GM23338 (cell line): ENCODE measurements around the gene RICTOR.

Experiments
- CREB1 ChIP-seq: fragments of 250-450 bp; sonication (Bioruptor Pico); IDR thresholded peaks from 2 replicates; pipeline ENCODE4 v1.5.0; 2020; ENCODE audit warnings: low read depth, mild to moderate bottlenecking, moderate library complexity
- CTCF ChIP-seq, 2 experiments: fragments of 200-600 bp in 1 of 2; sonication (generic) in 1 of 2; conservative IDR thresholded peaks; 2 replicates each; pipeline versions ENCODE4 v1.5.1 to v1.6.1; 2016 to 2017; ENCODE audit warnings: antibody characterized with exemption in 2 of 2, low read depth in 2 of 2, mild to moderate bottlenecking in 2 of 2, moderate library complexity in 1 of 2
- ETS1 ChIP-seq: IDR thresholded peaks from 2 replicates; pipeline ENCODE4 v1.6.1; 2016; ENCODE audit warnings: antibody characterized with exemption
- EZH2 ChIP-seq: fragments of 200-600 bp; sonication (generic); IDR thresholded peaks from one replicate; pipeline ENCODE4 v1.8.0; 2017; ENCODE audit warnings: antibody characterized with exemption, mild to moderate bottlenecking, low read depth; ENCODE audit not compliant: unreplicated experiment
- EZH2phosphoT487 ChIP-seq: fragments of 200-600 bp; sonication (generic); IDR thresholded peaks from one replicate; pipeline ENCODE4 v1.8.1; 2018; ENCODE audit warnings: antibody characterized with exemption; ENCODE audit not compliant: unreplicated experiment
- JUNB ChIP-seq: IDR thresholded peaks from one replicate; pipeline ENCODE4 v1.6.1; 2016; ENCODE audit warnings: antibody characterized with exemption; ENCODE audit not compliant: unreplicated experiment
- NANOG ChIP-seq: IDR thresholded peaks from 2 replicates; pipeline ENCODE4 v1.6.1; 2016; ENCODE audit warnings: antibody characterized with exemption, borderline replicate concordance
- POLR2AphosphoS5 ChIP-seq: IDR thresholded peaks from 2 replicates; pipeline ENCODE4 v1.6.1; 2016; ENCODE audit warnings: antibody characterized with exemption, low read depth
- REST ChIP-seq: IDR thresholded peaks from one replicate; pipeline ENCODE4 v1.6.1; 2018; ENCODE audit warnings: antibody characterized with exemption; ENCODE audit not compliant: unreplicated experiment
- STAT1 ChIP-seq: IDR thresholded peaks from one replicate; pipeline ENCODE4 v1.6.1; 2016; ENCODE audit warnings: antibody characterized with exemption; ENCODE audit not compliant: unreplicated experiment
- ZNF331 ChIP-seq: fragments of 250-450 bp; sonication (Bioruptor Pico); IDR thresholded peaks from 2 replicates; pipeline ENCODE4 v1.5.0; 2020; ENCODE audit warnings: low read depth, mild to moderate bottlenecking, moderate library complexity
- ZNF462 ChIP-seq: fragments of 250-450 bp; sonication (Bioruptor Pico); IDR thresholded peaks from 2 replicates; pipeline ENCODE4 v1.5.0; 2020; ENCODE audit warnings: mild to moderate bottlenecking, moderate library complexity

GRCh38 chr5:38892363-38892762, 181.8 kb downstream of the RICTOR start:
- TF ChIP-seq EZH2 = no peak
- no peak for TF ChIP-seq CTCF (conservative IDR thresholded peaks at IDR 0.05; ENCODE audit: low read depth in 2 of 2)
- no peak for TF ChIP-seq POLR2AphosphoS5
- TF ChIP-seq STAT1 = no peak
- no peak for TF ChIP-seq EZH2phosphoT487
- no peak for TF ChIP-seq ETS1
- TF ChIP-seq JUNB = no peak
- TF ChIP-seq CREB1 (CRISPR knock-in tag) = no peak
- TF ChIP-seq REST = no peak
- TF ChIP-seq NANOG = no peak
- no peak for TF ChIP-seq ZNF331 (CRISPR knock-in tag)
- no peak for TF ChIP-seq ZNF462 (CRISPR knock-in tag)
